ENCODE results near the gene ARMC6.

The ARMC6 gene

DNA sequence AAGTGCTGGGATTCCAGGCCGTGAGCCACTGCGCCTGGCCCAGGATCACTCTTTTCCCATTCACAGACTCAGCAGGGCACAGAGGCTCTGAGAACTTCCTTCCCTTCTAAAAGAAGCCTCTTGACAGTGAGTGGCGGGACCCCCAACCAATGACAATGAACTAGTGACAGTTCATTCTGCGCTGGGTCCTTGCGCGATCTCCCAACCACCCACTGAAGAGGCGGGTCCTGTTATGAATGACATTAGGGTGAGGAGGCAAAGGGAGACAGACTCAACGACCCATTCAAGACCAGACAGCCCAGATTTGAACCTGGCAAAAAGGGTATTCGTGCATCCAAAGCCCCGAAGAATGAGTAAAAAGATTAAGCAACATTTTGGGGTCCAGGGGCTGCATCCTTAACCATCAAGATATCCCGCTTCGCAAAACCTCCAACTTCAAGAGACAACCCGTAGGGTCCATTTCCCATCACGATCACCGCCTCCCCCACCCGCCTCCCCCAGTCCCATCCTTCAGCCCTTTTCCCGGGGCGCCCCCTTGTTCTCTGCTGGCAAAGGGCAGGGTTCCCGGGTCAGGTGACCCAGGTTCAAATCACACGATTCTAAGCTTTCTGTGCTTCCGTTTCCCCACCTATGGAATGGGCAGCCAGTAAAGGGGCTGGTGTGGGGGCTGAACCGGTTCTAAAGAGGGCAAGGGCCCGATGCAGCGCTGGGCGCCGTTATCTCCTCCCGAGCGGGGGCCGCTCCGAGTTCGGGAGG is 805 bp upstream of the ARMC6 start:
- peak; percentile 90 for FAIRE-seq
- TF ChIP-seq POLR2AphosphoS5 (IDR thresholded peaks at IDR 0.05; ENCODE audit: low read depth, low read length) (no peak; the same call in 1 of the 2 replicates), PAX5 (IDR thresholded peaks at IDR 0.05; ENCODE audit: insufficient read depth, low read length, severe bottlenecking) (no peak), TAF1 (IDR thresholded peaks at IDR 0.05; ENCODE audit: low read depth, low read length) (no peak), POU2F2 (IDR thresholded peaks at IDR 0.05; ENCODE audit: low read depth, low read length) (peak; percentile 41; the same call in 1 of the 2 replicates), SPI1 (IDR thresholded peaks at IDR 0.05; ENCODE audit: low read depth, low read length) (peak; percentile 25; the same call in 1 of the 2 replicates), POLR2A (IDR thresholded peaks at IDR 0.05; ENCODE audit: low read depth, low read length) (no peak; the same call in 1 of the 2 replicates)
- peak; percentile 87 for DNase-seq (ENCODE audit: insufficient read length, low spot score)

DNA sequence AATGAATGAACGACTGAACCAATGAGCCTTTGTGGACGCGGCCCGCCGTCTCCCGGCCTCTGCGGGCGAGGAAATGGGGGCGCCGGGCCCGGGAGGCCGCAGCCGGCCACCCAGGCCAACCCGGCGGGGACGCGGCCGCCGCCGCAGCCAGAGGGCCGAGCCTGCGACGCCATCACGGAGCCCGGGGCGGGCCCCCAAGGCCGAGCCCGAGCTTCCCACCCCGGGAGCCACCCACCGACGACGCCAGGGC is 302 bp upstream of the ARMC6 start:
- FAIRE-seq = no peak
- TF ChIP-seq PAX5 (IDR thresholded peaks at IDR 0.05; ENCODE audit: insufficient read depth, low read length, severe bottlenecking) = no peak
- 0 out of 2 replicates have a peak, but pooled peaks have one; percentile 15 for TF ChIP-seq TAF1 (IDR thresholded peaks at IDR 0.05; ENCODE audit: low read depth, low read length)

DNA sequence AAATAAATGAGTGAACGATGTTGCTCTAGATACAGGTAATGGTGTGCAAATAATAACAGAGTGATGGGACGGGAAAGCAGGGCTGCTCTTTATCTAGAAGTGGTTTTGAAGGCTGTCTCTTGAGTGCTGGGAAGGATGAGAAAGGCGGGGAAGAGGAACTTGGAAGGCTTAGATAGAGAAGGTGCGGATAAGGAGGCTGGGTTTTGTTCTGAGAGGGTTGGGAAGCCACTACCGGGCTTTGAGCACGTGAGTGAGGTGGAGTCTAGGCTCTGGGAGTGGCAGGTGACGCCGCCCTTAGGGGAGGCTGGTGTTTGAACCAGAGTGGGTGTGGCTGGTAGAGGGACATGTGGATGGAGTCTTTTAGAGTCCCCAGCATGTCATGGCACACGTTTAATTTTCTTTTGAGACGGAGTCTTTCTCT is 811 bp downstream of the ARMC6 start:
- peak; percentile 79 for DNase-seq (ENCODE audit: insufficient read length, low spot score)
- TF ChIP-seq POLR2AphosphoS5 (IDR thresholded peaks at IDR 0.05; ENCODE audit: low read depth, low read length) (no peak), TAF1 (IDR thresholded peaks at IDR 0.05; ENCODE audit: low read depth, low read length) (0 out of 2 replicates have a peak, but pooled peaks have one; percentile 34), SPI1 (IDR thresholded peaks at IDR 0.05; ENCODE audit: low read depth, low read length) (no peak), PAX5 (IDR thresholded peaks at IDR 0.05; ENCODE audit: insufficient read depth, low read length, severe bottlenecking) (no peak), POLR2A (IDR thresholded peaks at IDR 0.05; ENCODE audit: low read depth, low read length) (peak; percentile 52; the same call in 1 of the 2 replicates), POU2F2 (IDR thresholded peaks at IDR 0.05; ENCODE audit: low read depth, low read length) (no peak)
- FAIRE-seq = peak; percentile 86

More for the DNA sequence above, 302 bp upstream of the ARMC6 start:
- no peak for DNase-seq (ENCODE audit: insufficient read length, low spot score)

DNA sequence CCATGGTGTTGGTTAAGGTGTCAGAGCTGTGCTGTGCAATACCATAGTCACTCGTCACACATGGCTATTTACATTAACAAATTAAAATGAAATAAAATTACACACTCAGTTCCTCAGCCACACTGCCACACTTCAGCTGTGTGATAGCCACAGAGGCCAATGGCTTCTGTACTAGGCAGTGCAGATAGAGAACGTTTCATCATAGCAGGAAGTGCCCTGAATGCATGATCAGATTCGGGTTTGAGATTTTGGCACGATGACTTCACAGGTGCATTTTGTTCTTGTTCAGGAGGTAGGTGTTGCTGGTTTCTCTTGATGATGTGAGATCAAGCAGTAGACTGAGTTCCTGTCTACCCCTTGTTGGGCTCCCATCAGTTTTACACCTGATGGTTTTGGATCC is 6.5 kb downstream of the ARMC6 start:
- FAIRE-seq (peak; percentile 51), DNase-seq (ENCODE audit: insufficient read length, low spot score) (no peak)
- TF ChIP-seq PAX5 (IDR thresholded peaks at IDR 0.05; ENCODE audit: insufficient read depth, low read length, severe bottlenecking) (no peak), POLR2A (IDR thresholded peaks at IDR 0.05; ENCODE audit: low read depth, low read length) (no peak), TAF1 (IDR thresholded peaks at IDR 0.05; ENCODE audit: low read depth, low read length) (no peak), SPI1 (IDR thresholded peaks at IDR 0.05; ENCODE audit: low read depth, low read length) (peak; percentile 29; the same call in 1 of the 2 replicates)

DNA sequence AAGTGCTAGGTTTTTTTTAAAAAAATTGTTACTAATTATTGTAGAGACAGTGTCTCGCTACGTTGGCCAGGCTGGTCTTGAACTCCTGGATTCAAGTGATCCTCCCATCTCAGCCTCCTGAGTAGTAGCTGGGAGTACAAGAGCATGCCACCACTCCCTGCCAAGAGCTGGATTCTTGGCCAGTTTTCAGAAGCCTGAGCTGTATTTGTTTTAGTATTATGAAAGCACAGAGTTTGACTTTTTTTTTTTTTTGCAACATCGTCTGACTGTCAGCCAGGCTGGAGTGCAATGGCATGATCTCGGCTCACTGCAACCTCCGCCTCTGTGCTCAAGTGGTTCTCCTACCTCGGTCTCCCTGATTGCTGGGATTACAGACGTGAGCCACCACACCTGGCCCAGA is 7.0 kb downstream of the ARMC6 start:
- no peak for FAIRE-seq
- TF ChIP-seq POLR2A (IDR thresholded peaks at IDR 0.05; ENCODE audit: low read depth, low read length) (no peak), TAF1 (IDR thresholded peaks at IDR 0.05; ENCODE audit: low read depth, low read length) (no peak), SPI1 (IDR thresholded peaks at IDR 0.05; ENCODE audit: low read depth, low read length) (no peak), POU2F2 (IDR thresholded peaks at IDR 0.05; ENCODE audit: low read depth, low read length) (no peak), POLR2AphosphoS5 (IDR thresholded peaks at IDR 0.05; ENCODE audit: low read depth, low read length) (no peak), PAX5 (IDR thresholded peaks at IDR 0.05; ENCODE audit: insufficient read depth, low read length, severe bottlenecking) (no peak)
- no peak for DNase-seq (ENCODE audit: insufficient read length, low spot score)

DNA sequence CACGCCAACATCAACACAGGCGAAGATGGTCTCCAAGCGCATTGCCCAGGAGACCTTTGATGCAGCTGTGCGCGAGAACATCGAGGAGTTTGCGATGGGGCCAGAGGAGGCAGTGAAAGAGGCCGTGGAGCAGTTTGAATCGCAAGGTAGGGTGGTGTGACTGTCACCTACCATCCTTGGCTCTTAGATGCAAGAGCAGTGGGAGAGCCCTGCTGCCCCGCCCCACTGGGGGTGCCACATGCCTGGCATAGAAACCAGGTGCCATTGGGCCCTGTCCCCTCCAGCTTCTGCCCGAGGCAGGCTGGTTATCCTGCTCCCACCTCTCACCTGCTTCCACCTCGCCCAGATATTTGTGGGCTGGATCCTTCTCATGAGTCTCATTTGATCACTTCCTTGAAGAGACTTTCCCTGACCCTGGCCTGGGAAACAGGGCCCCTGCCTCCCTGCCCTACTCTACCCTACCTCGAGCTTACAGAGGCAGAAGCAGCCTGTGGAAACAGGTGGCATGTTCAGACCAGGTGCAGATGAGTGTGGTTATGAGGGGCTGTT is 9.4 kb downstream of the ARMC6 start:
- DNase-seq (ENCODE audit: insufficient read length, low spot score) (no peak), FAIRE-seq (no peak)
- TF ChIP-seq SPI1 (IDR thresholded peaks at IDR 0.05; ENCODE audit: low read depth, low read length) = no peak
- TF ChIP-seq POLR2A (IDR thresholded peaks at IDR 0.05; ENCODE audit: low read depth, low read length) = no peak

DNA sequence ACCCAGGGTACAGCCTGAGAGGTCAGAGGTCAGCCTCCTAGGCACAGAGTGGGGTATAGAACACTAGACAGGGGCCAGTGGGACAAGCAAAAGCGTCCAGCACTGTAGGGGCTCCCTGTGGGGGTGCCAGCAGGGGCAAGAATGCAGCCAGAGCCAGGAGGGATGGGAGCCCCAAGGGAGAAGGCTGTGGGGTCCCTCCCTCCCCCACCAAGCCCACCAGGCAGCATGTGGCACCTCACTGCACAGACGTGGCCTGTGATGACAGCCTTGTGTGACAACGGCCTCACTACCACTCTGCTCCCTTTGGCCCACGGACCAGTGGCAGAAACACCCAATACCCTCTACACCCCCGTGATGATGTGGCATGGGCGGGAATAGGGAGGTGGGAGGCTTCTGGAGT is 10.1 kb downstream of the ARMC6 start:
- no peak for TF ChIP-seq POLR2A (IDR thresholded peaks at IDR 0.05; ENCODE audit: low read depth, low read length)
- DNase-seq (ENCODE audit: insufficient read length, low spot score) (no peak), FAIRE-seq (no peak)

DNA sequence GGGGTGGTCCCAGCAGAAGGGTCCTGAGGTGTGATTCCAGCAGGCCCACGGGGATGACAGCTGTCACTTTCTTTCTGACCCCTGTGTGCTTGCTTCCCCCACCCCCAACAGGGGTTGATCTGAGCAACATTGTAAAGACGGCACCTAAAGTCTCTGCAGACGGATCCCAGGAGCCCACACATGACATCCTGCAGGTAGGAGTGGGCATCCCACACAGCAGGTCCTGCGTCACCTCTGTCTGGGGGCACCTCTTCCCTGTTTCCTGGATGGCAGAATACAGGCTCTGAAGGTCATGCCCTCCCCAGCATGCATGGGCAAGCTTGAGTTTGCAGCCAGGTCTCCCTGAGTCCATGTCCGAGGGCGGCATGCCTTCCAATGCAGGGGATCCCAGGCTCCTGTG is 10.5 kb downstream of the ARMC6 start:
- DNase-seq (ENCODE audit: insufficient read length, low spot score) = no peak
- FAIRE-seq = no peak
- TF ChIP-seq POU2F2 (IDR thresholded peaks at IDR 0.05; ENCODE audit: low read depth, low read length) (no peak), SPI1 (IDR thresholded peaks at IDR 0.05; ENCODE audit: low read depth, low read length) (no peak), POLR2A (IDR thresholded peaks at IDR 0.05; ENCODE audit: low read depth, low read length) (no peak), PAX5 (IDR thresholded peaks at IDR 0.05; ENCODE audit: insufficient read depth, low read length, severe bottlenecking) (no peak), POLR2AphosphoS5 (IDR thresholded peaks at IDR 0.05; ENCODE audit: low read depth, low read length) (no peak), TAF1 (IDR thresholded peaks at IDR 0.05; ENCODE audit: low read depth, low read length) (no peak)

DNA sequence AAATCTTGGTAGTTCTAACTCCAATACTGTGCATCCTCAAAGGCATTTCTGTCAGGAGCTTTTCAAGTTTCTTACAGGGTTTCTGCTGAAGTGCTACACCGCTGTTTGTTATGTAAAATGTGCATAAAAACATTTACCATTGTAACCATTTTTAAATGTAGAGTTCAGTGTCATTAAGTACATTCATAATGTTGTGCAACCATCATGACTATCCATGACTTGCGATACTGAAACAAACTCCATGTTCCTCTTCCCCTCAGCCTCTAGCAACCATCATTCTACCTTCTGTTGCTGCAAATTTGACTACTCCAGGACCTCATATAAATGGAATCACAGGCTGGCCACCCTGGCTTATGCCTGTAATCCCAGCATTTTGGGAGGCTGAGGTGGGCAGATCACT is 16.0 kb downstream of the ARMC6 start:
- TF ChIP-seq POU2F2 (IDR thresholded peaks at IDR 0.05; ENCODE audit: low read depth, low read length) = no peak
- TF ChIP-seq TAF1 (IDR thresholded peaks at IDR 0.05; ENCODE audit: low read depth, low read length) = no peak
- FAIRE-seq = no peak
- no peak for DNase-seq (ENCODE audit: insufficient read length, low spot score)

DNA sequence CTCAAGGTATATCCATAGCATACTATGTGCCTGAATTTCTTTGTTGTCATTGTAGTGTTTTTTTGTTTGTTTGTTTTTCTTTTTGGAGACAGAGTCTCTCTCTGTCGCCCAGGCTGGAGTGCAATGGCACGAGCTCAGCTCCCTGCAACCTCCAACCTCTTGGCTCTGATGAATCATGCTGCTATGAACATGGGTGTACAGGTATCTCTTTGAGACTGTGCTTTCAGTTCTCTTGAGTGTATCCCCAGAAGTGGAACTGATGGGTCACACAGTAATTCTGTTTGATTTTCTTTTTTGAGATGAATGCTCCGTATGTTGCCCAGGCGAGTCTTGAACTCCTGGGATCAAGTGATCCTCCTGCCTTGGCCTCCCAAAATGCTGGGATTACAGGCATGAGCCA is 16.7 kb downstream of the ARMC6 start:
- no peak for TF ChIP-seq SPI1 (IDR thresholded peaks at IDR 0.05; ENCODE audit: low read depth, low read length)
- TF ChIP-seq POLR2AphosphoS5 (IDR thresholded peaks at IDR 0.05; ENCODE audit: low read depth, low read length) = no peak
- no peak for TF ChIP-seq POU2F2 (IDR thresholded peaks at IDR 0.05; ENCODE audit: low read depth, low read length)
- TF ChIP-seq TAF1 (IDR thresholded peaks at IDR 0.05; ENCODE audit: low read depth, low read length) = no peak
- no peak for TF ChIP-seq POLR2A (IDR thresholded peaks at IDR 0.05; ENCODE audit: low read depth, low read length)
- TF ChIP-seq PAX5 (IDR thresholded peaks at IDR 0.05; ENCODE audit: insufficient read depth, low read length, severe bottlenecking) = no peak
- DNase-seq (ENCODE audit: insufficient read length, low spot score) (no peak), FAIRE-seq (no peak)

Measured in GM12891 (cell line).